ENCODE data around the gene YPEL1.

DNA sequence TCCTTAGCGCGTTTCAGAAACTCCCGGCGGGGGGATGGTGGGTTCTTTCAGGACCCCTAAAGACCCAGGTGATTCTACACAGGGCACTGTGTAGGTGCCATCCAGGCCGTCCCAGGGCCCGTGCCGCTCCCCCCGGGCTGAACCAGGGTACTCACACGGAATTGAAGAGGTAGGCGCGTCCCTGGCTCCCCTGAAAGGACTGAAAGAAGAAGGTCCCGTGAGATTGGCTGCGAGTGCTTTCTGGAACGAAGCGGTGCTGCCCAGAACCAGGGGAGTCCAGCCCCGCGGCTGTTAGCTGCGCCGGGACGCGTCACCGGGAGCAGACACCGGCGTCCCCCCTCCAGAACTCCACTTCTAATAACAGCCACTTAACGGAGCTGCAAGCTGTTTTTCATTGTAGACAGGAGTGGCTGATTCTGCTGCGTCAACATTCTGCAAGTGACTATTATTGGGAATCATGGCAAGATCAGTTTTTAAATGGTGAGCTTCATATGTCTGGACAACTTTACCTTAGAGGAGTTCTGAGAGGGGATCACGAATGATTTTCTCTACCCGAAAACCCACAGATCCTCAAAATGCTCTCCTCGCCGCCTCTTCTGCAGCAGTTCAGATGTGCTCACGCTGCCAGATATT is 31.8 kb downstream of the YPEL1 start:
- TF ChIP-seq TEAD4 (IDR thresholded peaks at IDR 0.05) (no peak), CEBPB (IDR thresholded peaks at IDR 0.05) (no peak), CREB1 (IDR thresholded peaks at IDR 0.05; ENCODE audit: low read depth) (no peak), EP300 (IDR thresholded peaks at IDR 0.05; ENCODE audit: borderline replicate concordance) (no peak), RAD21 (IDR thresholded peaks at IDR 0.05; ENCODE audit: low read depth) (no peak), TAF1 (IDR thresholded peaks at IDR 0.05; ENCODE audit: low read depth) (no peak), TCF12 (IDR thresholded peaks at IDR 0.05; ENCODE audit: low read depth) (no peak), YY1 (IDR thresholded peaks at IDR 0.05; ENCODE audit: low read depth) (no peak)
- TF ChIP-seq, protein P1, sequence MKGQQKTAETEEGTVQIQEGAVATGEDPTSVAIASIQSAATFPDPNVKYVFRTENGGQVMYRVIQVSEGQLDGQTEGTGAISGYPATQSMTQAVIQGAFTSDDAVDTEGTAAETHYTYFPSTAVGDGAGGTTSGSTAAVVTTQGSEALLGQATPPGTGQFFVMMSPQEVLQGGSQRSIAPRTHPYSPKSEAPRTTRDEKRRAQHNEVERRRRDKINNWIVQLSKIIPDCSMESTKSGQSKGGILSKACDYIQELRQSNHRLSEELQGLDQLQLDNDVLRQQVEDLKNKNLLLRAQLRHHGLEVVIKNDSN (IDR thresholded peaks at IDR 0.05): no peak
- TF ChIP-seq, protein P2, sequence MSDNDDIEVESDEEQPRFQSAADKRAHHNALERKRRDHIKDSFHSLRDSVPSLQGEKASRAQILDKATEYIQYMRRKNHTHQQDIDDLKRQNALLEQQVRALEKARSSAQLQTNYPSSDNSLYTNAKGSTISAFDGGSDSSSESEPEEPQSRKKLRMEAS (IDR thresholded peaks at IDR 0.05): no peak
- TF ChIP-seq, protein P3, sequence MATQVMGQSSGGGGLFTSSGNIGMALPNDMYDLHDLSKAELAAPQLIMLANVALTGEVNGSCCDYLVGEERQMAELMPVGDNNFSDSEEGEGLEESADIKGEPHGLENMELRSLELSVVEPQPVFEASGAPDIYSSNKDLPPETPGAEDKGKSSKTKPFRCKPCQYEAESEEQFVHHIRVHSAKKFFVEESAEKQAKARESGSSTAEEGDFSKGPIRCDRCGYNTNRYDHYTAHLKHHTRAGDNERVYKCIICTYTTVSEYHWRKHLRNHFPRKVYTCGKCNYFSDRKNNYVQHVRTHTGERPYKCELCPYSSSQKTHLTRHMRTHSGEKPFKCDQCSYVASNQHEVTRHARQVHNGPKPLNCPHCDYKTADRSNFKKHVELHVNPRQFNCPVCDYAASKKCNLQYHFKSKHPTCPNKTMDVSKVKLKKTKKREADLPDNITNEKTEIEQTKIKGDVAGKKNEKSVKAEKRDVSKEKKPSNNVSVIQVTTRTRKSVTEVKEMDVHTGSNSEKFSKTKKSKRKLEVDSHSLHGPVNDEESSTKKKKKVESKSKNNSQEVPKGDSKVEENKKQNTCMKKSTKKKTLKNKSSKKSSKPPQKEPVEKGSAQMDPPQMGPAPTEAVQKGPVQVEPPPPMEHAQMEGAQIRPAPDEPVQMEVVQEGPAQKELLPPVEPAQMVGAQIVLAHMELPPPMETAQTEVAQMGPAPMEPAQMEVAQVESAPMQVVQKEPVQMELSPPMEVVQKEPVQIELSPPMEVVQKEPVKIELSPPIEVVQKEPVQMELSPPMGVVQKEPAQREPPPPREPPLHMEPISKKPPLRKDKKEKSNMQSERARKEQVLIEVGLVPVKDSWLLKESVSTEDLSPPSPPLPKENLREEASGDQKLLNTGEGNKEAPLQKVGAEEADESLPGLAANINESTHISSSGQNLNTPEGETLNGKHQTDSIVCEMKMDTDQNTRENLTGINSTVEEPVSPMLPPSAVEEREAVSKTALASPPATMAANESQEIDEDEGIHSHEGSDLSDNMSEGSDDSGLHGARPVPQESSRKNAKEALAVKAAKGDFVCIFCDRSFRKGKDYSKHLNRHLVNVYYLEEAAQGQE (IDR thresholded peaks at IDR 0.05; ENCODE audit: low read depth): no peak

Measured in Ishikawa (cell line).